ENCODE data around the gene FAF1.

- TF ChIP-seq CTCF (IDR thresholded peaks at IDR 0.05; ENCODE audit: low read depth, low read length) (no peak), EZH2phosphoT487 (IDR thresholded peaks at IDR 0.05; ENCODE audit: low read depth) (no peak)
Observed at GRCh38 chr1:51000160-51000559, 40.1 kb upstream of the FAF1 start.

All from OCI-LY3 (cell line).